T-helper 1 cell (primary cell): ENCODE data around the gene FAHD1.
A peak's percentile ranks its signal among the peaks of the same experiment; 100 is the strongest.
"Not testable (repeated sequence)": the region's sequence is repeated elsewhere in the genome, so short reads cannot be mapped to it uniquely, and the experiment has no call there.

Experiments used
- DNase-seq, 5 donors: peaks; one replicate each; pipeline ENCODE4 v3.0.0-alpha.2; 2012 to 2020

FAHD1 gene

DNA sequence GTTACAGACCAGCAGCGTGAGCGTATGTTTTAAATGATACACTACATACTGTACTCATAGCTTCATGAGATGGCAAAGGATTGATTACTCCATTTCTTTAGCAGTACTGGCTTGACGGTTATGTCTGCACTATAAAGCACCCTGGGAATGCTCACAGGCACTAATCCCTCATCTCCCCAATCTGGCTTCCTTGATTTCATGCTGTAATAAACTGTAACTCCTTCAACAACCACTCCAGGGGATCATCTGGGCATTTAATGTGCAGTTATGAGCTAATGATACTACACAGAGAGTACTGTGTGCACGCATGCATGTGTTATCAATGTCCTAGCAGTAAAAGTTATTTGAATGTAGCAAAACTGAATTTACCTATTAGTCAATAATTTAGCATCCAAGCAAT is 24.8 kb downstream of the FAHD1 start:
- DNase-seq, result no peak

DNA sequence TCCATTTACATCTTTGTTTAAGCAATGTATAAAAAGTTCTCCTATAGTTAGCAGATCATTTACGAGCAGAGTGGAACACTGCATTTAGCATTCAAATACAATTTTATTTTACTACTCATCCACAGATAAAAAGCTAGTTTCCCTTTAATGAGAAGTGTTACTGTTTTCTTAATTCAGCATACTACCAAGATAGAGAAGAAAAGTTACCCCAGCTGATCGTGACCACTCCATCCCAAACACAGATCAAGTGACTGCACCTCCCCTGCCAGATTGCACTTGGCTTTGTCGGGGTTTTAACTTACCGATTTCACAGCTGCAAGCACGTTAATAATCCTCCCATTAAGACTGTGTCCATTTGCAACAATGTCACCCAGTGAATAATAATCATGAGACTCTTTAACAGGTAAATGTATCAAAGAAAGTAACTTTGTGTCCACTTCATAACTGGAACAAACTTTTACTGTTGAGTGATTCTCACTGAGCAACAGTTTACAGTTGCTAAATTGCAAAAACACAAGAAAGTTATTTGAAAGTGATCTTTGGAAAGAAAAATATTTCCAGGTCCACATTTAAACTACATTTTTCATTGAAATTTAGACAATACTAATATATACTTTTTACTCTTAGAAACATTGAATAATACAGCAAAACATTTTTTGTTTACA is 30.6 kb downstream of the FAHD1 start:
- no peak for DNase-seq

DNA sequence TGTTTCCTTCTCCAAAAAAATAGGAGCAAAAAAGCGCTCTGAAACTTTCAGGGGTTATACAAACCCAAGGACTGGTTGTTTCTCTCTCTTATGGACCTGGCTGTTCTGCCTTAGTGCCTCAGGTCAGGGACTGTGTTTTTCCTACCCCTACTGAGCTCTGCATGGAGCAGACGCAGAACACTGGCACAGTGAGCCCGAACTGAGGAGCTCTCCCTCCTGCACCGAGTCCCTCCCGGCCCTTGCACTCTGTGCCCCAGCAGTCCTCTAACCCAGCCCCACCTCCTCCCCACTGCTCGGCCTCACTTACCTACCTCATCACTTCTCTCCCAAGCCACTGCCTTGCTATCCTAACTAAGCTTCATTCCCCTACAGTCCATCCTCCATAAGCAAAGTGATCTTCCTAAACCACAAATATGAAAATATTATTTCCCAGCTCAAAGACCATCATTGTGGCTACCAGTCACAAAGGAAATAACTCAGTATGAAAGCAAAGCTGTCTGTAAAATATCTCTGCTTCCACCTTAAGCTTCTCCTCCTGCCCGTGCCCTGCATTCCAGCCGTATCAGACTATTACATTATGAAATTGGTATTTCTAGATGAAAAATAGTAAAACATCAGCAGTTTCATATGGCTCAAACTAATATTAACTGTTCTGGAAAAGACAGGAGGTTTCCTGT is 31.3 kb downstream of the FAHD1 start:
- no peak for DNase-seq

DNA sequence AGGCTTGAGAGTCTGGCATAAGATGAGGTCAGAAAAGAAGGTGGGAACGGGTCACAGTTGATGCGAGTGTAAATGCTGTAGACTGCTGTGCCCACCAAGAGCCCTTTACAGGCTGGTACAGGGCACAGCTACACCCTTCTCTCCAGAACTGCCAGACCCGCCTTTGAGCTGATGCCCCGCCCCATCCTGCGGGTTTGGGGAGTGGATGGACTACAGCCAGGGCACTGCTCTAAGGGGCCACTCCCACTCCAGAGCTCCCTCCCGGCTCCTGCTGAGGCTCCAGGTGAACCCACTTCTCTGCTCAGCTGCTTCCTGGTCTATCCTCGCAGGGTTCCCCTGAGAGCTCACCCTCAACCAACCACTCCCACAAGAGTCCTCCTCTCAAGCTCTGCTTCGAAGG is 32.6 kb downstream of the FAHD1 start:
- no peak for DNase-seq

DNA sequence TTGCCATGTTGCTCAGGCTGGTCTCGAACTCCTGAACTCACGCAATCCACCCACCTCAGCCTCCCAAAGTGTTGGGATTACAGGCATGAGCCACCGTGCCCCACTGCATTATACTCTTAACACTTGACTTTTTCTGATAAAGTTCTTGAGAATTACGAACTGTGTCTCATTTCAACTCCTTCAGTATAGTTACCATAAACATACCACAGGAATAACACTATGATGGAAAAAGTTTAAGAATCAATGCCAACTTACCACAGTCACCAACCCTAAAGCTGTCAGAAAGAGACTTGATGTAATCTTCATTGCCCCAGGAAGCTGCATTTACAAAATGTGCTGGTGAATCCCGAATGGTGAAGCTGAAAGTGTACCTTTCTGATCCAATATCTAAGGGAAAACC is 34.7 kb downstream of the FAHD1 start:
- DNase-seq, result no peak

DNA sequence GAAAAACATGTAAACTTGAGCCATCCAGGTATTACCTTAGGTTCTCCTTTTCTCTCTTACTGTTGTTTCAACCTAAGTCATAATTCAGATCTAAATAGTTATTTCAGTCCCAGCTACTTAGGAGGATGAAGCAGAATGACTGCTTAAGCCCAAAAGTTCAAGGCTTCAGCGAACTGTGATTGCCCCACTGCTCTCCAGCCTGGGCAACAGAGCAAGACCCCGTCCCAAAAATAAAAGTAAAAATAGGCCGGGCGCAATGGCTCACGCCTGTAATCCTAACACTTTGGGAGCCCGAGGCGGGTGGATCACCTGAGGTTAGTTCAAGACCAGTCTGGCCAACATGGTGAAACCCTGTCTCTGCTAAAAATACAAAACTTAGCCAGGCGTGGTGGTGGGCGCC is 35.4 kb downstream of the FAHD1 start:
- no peak for DNase-seq

DNA sequence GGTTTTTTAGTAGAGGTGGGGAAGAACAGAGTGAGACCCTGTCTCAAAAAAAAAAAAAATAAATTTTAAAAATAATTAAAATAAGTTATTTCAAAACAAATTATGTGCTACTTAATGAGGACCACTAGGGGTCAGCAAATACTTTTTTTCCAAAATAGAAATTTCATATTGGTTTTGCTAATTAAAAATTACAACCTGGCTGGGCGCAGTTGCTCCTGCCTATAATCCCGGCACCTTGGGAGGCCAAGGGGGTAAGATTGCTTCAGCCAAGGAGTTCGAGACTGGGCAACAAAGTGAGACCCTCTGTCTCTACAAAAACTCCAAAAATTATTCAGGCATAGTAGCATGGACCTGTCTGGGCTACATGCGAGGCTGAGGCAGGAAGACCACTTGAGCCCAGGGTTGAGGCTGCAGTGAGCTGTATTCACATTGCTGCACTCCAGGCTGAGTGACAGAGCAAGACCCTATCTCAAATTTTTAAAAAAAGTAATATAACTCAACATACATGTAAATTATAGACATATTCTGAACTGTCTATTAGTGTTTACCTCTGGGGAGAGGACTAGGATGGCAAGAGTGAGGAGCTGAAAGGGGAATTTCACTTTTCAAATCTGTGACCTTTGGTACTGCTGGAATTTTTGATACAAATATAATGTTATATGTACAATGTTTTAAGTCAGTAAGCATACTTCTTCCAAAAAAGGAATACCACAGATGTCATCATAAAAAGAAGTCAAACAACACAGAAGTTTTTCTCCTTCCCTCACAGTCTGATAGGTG is 36.9 kb downstream of the FAHD1 start:
- DNase-seq, result peak in 1 of 5 donors; percentile 19

DNA sequence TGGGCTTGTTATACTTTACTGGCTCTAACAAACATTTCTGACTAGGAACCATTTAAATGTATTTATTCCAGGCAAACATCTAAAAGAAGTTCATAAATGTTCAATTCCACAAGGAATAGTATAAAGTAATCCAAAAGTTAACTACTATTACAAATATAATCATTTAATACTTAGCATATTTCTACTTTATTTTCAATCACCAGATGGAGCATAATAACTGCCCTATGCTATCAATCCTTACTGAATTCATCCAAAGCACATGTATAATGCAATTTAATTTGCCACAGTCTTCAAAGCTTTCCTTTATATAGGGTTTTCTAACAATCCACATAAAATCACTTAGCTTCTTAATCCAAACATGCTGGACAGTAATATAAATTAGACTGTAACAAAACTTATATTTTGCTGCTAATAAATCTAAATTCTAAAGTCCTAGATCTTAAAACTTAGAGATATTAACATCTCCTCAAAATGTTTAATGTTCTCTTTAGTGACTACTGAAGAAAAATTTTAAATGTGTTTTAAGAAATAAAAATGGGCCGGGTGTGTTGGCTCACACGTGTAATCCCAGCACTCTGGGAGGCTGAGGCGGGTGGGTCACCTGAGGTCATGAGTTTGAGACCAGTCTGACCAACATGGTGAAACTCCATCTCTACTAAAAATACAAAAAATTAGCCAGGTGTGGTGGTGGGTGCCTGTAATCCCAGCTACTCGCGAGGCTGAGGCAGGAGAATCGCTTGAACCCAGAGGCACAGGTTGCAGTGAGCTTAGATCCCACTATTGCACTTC is 39.1 kb downstream of the FAHD1 start:
- DNase-seq, result no peak

DNA sequence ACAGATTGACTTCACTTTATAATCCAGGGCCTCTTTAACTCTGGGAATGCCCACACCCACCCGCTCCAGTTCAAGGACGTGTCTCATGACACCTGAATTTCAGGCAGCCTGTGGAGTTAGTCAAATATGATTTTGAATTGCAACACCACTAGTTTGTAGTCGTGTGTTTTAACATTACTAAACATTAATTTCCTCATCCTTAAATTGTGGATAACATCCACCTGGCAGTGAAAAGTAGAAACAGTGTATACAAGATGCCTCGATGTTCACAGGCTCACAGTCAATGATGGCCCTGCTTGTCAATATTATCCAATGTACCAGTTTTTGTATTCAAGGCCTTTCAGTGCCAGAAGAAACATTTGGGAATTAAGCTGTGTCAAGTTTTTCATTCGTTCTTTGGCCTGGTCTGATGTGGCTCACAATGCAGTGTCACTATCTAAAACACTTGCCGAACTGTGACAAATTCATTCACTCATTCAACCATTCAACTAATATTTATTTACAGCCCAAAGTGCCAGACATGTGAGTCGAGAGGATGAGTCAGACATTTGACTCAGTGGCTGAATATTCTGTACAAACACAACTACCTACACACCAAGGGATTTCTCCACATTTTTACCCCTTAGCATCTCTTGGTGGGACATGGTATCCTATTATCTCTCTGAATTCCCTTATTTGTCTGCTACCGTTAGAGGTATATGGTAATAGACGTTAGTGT is 43.5 kb downstream of the FAHD1 start:
- DNase-seq, result no peak

DNA sequence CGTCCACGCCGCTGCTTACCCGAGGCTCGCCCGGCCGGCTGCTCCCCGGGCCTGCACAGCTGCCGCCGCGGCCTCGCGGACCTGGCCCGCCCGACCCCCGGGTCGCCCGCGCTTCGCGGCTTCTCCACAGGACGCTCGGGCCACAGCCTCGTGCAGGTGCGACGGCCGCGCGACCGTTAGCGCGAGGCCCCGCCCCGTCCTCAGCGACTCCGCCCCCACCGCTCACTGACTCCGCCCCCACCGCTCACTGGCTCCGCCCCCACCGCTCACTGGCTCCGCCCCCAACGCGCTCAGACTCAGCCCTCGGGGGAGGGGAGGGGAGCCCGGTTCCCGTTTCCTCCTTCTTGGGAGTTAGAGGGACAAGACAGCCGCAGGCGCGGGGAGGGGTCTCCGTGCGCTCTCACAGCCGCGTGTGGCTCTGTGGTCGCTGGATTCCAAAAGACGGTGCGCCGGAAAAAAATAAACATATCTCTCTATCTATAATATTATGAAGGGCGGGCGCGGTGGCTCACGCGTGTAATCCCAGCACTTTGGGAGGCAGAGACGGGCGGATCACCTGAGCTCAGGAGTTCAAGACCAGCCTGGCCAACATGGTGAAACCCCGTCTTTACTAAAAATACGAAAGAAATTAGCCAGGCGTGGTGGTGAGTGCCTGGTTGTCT is 45.1 kb downstream of the FAHD1 start, which contains the start of gene MEIOB:
Gene MEIOB (minus strand): TSS at position 191 of the 662 bp plus-strand sequence. CDS start 3,989 bp downstream, outside the sequence.
- DNase-seq, result peak in 2 of 5 donors; percentile 13 to 19

DNA sequence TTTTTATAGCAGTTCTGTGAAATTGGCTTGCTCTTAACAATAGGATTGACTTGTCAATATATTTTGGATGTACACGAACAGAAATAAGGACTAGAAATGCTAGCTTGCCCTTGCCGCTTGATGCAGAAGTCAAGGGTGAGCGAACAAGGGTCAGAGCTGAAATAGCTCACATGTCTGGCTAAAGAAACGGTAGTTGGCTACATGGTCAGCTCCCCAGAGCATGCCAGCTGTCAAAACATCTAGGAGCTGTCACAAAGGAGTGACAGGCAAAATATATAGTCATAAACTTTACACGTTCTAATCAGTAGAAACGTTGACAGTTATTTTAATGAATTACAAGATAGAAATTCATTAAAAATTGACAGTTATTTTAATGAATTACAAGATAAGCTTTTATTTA is 47.8 kb downstream of the FAHD1 start:
- no peak for DNase-seq

DNA sequence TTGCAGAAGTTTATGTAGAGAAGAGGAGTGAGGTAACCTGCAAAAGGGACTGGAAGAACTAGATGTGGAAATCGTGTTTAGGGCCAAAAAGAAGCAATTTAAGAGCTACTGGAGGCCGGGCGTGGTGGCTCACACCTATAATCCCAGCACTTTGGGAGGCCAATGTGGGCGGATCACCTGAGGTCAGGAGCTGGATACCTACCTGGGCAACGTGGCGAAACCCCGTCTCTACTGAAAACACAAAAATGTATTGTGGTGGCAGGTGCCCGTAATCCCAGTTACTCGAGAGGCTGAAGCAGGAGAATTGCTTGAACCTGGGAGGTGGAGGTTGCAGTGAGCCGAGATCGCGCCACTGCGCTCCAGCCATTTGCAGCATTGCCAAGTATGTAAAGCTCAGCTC is 49.1 kb downstream of the FAHD1 start:
- DNase-seq, result not testable (repeated sequence)

DNA sequence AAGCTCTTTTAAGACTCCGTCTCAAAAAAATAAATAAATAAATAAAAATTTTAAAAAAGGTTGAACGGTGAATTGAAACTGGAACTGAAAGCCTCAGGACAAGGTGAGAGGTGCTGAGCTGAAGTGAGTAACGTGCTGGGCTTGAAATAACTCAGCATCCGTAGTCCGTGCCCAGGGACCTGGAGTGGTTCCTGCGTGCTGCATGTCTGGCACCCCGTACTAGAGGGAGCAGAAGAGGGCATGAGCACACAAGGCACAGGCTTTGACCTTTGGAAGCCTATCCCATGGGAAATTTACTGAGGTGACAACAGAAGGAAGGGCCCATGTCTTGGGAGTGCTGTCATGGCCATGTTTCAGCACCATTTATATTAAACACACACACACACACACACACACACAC is 49.5 kb downstream of the FAHD1 start:
- peak in 1 of 5 donors; percentile 35 for DNase-seq

DNA sequence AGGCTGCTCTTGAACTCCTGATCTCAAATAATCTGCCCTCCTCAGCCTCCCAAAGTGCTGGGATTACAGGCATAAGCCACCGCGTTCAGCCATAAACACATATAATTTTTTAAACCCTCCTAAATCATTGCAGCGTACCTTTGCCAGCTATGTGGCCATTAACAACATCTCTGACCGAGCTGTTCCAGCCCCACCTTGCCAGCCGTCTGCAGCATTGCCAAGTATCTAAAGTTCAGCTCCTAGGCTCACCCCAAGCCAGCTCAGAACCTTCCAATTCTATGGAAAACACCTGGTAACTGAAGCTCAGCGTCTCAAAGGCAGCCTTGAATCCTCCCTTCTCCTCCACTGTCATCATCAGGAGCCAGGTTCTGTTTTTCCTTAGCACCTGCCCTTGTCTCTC is 50.1 kb downstream of the FAHD1 start:
- no peak for DNase-seq

DNA sequence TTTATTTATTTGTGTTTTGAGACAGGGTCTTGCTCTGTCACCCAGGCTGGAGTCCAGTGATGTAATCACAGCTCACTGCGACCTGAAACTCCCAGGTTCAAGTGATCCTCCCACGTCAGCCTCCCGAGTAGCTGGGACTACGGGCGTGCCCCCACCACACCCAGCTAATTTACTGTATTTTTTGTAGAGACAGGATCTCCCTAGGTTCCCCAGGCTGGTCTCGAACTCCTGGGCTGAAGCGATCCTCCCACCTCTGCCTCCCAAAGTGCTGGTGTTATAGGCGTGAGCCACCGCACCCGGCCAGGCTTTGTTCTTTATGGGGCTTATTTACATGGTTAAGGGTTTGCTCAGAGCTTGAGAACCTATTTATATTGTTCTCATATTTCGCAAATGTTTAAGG is 50.8 kb downstream of the FAHD1 start:
- no peak for DNase-seq

DNA sequence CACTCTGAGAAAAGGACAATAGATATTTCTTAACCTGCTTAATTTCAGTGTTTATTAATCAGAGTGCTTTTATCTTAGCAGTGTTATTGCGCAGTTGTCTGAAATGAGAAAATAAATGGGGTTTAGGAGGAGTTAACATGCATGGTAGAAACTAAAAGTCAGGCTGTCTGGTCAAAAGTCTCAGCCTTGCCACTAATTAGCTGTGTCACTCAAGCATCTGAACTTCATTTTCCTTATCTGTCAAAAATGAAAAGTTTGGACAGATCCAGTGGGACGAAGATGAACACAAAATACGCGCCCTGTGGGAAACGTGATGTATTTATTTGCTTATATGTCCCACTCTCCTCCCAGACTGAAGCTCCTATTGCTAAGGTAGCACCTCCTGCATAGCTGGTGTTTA is 51.2 kb downstream of the FAHD1 start:
- DNase-seq, result no peak
